GM21529 (cell line): Measurements from ENCODE around the gene TMEM208.

Source experiments
- ATAC-seq: cut with Tn5 transposase; IDR thresholded peaks from one replicate; pipeline ENCODE4 v1.9.1; 2021; ENCODE audit not compliant: unreplicated experiment

TMEM208 gene

GRCh38 chr16:67208154-67208896, 18.6 kb upstream of the TMEM208 start:
- no peak for ATAC-seq

- no peak for ATAC-seq
Measured at GRCh38 chr16:67209565-67209964, 17.4 kb upstream of the TMEM208 start.

DNA sequence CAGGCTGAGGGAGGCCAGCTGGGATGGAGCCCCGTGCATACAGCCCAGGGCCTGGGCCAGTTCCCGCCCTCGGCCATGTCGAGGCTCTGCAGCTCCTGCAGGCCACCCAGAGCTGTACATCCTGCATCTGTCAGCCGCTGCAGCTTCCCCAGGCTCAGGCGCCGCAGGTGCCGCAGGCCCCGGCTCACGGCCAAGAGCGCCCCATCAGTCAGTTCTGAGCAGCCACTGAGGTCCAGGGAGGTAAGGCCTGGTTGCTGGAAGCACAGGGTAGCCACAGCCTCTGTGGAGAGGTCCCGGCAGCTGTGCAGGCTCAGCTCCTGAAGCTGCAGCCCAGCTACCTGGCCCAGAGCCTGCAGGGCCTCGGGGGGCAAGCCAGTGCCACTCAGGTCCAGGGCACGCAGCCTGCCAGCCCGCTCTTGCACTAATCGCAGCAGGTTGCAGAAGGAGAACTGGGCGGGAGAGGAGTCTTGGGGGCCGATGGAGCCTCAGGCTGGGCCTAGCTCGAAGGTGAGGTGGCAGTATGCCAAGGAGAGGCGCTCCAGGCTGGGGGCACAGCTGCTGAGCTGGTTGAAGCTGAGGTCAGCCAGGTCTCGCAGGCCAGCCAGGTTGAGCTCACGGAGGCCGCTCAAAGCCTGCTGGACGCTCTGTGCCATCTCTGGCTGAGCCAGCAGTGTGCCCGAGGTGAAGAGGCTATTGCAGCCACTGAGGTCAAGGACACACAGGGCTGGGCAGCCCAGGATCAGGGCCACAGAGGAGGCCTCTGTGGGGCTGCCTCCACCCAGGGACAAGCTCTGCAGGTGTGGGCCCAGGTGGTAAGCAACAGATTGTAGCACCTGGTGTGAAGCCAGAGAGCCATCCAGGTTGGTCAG, 16.6 kb upstream of the TMEM208 start:
- no peak for ATAC-seq

GRCh38 chr16:67211674-67212073, 15.3 kb upstream of the TMEM208 start:
- no peak for ATAC-seq

GRCh38 chr16:67212766-67213165, 14.2 kb upstream of the TMEM208 start:
- no peak for ATAC-seq

DNA sequence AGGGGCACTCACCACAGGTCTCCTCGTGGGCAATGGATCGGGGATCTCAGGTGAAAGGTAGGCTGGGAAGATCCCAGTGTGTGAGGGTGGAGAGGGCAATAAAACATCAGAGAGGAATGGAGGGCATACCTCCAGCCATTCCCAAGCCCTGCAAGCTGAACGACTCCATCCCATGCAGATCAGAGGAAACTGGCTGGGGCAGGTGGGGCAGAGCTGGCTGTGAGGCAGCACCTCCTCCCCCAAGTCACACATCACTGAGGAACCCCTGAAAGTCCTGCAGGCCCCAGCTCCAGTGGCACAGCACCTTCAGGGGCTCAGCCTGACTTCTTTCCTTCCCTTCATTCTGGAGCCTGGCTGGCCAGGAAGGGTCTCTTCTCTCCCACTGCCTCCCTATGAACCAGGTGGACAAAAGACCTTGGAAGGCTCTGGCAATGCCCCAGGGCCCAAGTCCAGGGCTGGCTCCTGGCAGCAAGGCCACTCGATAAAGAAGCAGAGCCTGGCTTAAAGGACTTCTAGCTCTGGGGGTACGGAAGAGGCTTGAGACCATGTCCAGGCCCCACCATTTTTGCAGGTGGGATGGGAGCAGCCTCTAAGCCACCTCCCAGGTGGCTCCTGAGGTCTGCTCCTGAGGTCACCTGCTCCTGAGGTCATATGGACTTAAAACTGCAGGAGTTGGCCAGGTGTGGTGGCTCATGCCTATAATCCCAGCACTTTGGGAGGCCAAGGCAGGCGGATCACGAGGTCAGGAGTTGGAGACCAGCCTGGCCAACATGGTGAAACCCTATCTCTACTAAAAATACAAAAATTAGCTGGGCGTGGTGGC, 13.5 kb upstream of the TMEM208 start:
- no peak for ATAC-seq

- no peak for ATAC-seq
Measured at GRCh38 chr16:67215706-67216105, 11.2 kb upstream of the TMEM208 start.

- no peak for ATAC-seq
Measured at GRCh38 chr16:67216612-67217490, 10.1 kb upstream of the TMEM208 start.

- ATAC-seq: no peak
Measured at GRCh38 chr16:67223992-67224391, 2.9 kb upstream of the TMEM208 start.

GRCh38 chr16:67226295-67226803, 581 bp upstream of the TMEM208 start:
- no peak for ATAC-seq

DNA sequence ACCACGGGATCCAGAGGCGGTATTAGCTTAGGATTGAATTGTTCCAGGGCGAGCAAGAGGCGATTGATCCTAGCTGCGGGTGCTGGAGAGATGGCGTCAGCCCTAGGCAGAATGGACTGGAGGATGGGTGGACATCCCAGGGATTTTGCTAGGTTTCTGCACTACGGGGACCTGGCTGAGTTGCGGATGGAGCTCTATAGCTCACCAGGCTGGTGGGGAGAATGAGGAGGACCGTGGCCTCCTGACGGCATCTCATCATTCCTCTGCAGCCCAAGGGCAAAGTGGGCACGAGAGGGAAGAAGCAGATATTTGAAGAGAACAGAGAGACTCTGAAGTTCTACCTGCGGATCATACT, 614 bp downstream of the TMEM208 start:
- no peak for ATAC-seq

- ATAC-seq: no peak
Measured at GRCh38 chr16:67228034-67228785, 1.3 kb downstream of the TMEM208 start.

DNA sequence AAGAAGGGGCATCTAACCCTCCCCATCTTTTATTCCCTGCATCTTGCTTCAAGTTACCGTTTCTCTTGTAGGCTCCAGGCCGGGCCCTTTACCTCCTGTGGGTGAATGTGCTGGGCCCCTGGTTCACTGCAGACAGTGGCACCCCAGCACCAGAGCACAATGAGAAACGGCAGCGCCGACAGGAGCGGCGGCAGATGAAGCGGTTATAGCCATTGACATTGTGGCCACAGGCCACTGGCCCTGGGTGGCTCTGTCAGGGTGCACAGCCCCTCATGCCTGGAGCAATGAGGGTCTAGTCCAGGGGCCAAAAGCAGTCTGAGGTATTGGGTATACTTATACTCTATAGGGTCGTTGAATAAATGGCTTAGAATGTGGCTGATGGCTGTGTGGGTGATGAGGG, 2.0 kb downstream of the TMEM208 start:
- no peak for ATAC-seq

DNA sequence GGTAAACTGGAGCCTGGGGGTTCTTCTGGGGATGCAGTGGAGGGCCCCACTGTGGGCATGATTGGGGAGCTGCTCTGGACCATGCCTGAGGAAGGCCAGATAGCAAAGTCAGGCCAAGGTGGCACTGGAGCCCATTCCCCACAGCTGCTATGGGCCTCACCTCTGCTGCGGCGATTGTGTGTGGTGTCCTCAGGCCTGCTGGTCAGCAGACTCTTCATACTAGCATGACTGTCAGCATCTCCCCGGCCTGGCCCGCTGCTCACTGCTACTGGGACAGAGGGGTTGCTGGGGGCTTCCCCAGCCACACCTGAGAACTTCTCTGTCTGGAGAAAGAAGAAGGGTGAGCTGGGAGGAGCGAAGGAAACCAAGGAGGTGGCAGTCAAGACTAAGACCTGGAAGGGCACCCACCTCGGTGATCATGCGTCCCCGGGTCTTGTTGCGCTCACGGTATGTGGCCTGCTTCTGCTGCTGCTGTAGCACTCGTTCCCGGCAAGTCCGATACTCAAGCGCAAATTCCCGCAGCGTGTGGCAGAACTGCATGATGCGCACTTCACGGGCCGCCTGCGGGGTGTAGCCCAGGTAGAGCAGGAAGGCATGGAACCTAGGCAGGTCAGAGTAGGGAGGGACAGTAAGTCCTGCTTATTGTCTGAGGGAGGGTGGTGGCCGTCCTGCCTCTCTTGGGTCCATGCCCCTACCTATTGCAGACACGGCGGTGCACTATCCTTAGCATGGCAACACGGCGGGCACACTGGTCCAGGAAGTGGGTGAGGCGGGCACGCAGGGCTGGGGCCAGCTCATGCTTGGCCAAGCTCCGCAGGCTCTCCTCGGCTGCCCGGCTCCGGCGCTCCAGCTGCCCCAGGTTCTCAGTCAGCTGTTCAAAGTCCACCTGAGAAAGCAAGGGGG, 3.2 kb downstream of the TMEM208 start:
- no peak for ATAC-seq

- ATAC-seq: no peak
Measured at GRCh38 chr16:67230809-67231660, 4.1 kb downstream of the TMEM208 start.

GRCh38 chr16:67233596-67233995, 6.7 kb downstream of the TMEM208 start:
- ATAC-seq: no peak

- ATAC-seq: no peak
Measured at GRCh38 chr16:67234180-67234597, 7.3 kb downstream of the TMEM208 start.
